NOMO-1 (cell line): ENCODE data around the gene MMADHC.
A peak's percentile ranks its signal among the peaks of the same experiment; 100 is the strongest.
"Not testable (repeated sequence)": the region's sequence is repeated elsewhere in the genome, so short reads cannot be mapped to it uniquely, and the experiment has no call there.

Experiments used
- DNase-seq, 2 experiments: peaks; one replicate each; lab custom pipeline; 2025; ENCODE audit not compliant: unreplicated experiment in 2 of 2; lab: John Stamatoyannopoulos, UW

The MMADHC gene

GRCh38 chr2:149595056-149595963, 7.7 kb upstream of the MMADHC start:
- no peak for DNase-seq

- DNase-seq, result no peak
These were observed 6.8 kb upstream of the MMADHC start for GRCh38 chr2:149594411-149594810.

- DNase-seq, result no peak
These were observed 444 bp upstream of the MMADHC start for GRCh38 chr2:149587950-149588487.

DNA sequence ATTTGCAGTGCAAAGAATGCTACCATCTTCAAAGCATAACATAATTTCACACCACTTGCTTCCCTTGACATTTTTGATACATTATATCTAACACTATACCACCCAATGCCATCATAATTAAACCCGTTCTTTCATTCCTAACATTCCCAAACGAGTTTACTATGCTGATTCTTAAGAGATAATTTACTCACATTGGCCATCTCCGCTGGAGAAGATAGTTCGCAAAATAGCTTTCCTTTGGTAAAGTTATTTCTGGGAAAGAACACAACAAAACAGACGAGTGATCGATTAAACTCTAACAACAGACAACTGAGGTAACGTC, 716 bp downstream of the MMADHC start:
- DNase-seq, result no peak

GRCh38 chr2:149586063-149586462, 1.5 kb downstream of the MMADHC start:
- no peak for DNase-seq

- DNase-seq, result no peak
These were observed 2.2 kb downstream of the MMADHC start for GRCh38 chr2:149585166-149585885.

DNA sequence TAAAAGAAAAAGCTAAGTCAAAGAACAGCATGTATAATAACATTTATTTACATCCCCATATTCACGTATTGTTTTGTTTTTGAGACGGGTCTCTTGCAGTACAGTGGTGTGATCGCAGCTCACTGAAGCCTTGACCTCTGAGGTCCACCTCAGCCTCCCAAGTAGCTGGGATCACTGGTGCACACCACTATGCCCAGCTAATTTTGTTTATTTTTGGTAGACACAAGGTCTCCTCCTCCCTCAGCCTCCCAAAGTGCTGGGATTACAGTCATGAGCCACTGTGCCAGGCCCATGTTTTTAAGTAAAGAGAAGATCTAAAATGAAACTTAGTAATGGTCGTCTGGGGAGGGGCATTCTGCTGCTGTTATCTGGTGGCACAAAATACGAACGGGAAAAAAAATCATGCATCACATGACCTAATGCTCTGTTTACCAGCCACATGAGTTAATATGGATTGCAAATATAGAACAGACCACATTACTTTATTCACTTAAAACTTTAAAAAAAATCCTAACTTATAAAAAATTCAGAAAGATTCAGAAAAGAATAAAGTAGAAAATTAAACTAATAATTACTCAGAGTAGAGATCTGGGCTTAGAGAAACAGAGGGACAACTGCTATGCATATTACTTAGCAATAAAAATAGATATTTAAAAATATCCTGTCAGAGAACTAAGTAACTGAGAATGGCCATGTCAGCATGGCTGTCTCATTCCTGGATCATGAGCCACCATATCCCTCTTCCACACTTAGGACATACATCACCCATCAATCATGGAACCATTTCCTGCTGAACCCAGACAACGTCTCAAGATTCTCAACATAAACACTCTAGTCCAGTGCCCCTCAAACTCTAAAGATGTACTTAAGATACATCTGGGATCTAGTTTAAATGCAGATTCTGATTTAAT, 7.3 kb downstream of the MMADHC start:
- DNase-seq, result no peak

DNA sequence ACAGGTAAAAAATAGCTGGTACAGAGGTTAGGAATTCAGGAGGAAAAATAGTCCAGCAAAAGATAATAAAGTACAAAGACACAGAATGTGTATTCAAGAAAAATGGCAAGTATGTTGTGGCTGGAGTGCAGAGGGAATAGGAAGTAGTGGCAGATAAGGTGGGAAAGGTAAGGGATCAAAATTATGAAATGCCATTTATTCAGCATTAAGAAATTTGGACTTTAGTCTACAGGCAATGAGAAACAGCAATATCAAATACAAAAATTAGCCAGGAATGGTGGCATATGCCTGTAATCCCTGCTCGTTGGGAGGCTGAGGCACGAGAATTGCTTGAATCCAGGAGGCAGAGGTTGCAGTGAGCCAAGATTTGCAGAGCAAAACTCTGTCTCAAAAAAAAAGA, 10.3 kb downstream of the MMADHC start:
- no peak for DNase-seq

- DNase-seq, result no peak
These were observed 11.8 kb downstream of the MMADHC start for GRCh38 chr2:149575752-149576151.

DNA sequence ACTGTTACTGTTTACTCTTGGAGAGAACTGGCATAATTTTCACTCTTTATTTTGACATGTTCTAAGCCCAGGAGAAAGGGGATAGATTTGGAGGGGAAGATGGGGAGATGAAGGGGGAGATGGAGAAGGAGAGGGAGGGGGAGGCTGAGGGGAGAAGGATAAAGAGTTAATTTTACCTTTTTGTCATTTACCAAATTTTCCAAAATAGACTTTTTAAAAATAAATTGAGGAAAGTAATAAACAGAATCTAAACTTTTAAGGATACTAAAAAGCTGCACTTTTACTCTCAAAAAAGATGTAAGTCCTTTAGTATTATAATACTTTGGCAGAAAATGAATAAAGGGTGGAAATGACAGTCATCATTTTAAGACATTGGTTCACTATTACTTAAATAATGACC, 12.3 kb downstream of the MMADHC start:
- no peak for DNase-seq

GRCh38 chr2:149573760-149574159, 13.8 kb downstream of the MMADHC start:
- peak in 1 of 2 experiments; percentile 12 for DNase-seq

DNA sequence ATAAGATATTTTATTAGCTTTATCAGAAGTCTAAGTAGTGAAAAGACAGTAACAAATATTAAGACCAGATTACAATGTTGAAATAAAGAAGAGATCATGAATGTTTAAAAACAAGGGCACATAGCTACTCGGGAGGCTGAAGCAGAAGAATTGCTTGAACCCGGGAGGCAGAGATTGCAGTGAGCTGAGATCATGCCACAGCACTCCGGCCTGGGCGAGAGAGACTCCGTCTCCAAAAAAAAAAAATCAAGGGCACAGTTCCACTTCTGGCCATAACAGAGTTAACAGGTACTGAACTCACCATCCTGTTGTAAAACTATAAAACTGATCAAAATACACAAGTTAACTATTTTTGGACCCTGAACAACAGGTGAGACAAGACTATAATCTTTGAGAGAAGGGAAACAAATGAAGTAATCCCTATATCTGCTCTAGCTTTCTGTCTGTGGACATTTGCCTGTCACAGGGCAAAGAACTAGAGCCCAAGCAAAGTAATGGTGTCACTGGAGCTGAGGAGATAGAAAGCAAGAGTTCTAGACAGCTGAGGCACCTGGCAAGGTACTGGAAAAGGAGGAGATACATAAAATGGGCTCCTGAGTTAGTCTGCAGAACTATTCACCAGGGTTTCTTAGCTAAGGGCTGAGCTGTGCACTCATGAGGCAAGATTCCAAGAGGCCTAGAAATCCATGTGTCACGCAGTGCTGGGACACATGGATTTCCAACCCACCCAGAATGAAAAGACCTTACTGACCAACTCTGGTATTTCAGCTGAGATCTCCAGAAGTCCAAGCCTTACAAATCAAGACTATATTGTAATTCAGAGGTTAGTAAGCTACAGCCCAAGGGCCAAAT, 15.2 kb downstream of the MMADHC start:
- no peak for DNase-seq

- DNase-seq, result no peak
These were observed 19.4 kb downstream of the MMADHC start for GRCh38 chr2:149568138-149568537.

DNA sequence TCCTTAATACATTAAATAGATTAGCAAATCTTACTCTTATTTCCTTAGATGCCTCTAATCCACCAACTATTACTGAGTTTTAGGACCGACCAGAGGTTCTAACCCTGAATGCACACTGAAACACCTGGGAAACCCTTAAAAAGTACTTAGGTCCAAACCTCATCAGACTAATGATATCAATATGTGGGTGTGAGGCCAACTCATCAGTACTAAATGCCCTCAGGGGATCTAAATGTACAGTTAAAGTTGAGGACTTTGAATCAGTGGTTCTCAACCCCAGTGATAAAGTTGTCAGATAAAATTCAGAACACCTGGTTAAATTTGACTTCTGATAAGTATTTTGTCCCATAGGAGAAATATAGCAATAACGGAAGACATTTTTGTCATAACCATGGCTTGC, 20.9 kb downstream of the MMADHC start:
- DNase-seq, result no peak

- not testable (repeated sequence) for DNase-seq
These were observed 21.9 kb downstream of the MMADHC start for GRCh38 chr2:149565625-149566024.

GRCh38 chr2:149564983-149565382, 22.6 kb downstream of the MMADHC start:
- no peak for DNase-seq

- no peak for DNase-seq
These were observed 23.5 kb downstream of the MMADHC start for GRCh38 chr2:149564097-149564496.

- DNase-seq, result no peak
These were observed 25.3 kb downstream of the MMADHC start for GRCh38 chr2:149562324-149562723.

- DNase-seq, result peak; percentile 48 to 51
These were observed 26.2 kb downstream of the MMADHC start for GRCh38 chr2:149561309-149561926.
